ELF-1 (cell line): ENCODE measurements around the gene GUCA2B.

Experiments used
- DNase-seq: peaks from one replicate; pipeline ENCODE4 v3.0.0-alpha.2; 2016; ENCODE audit warnings: low read depth, low spot score

Gene GUCA2B

GRCh38 chr1:42142894-42143675, 10.1 kb upstream of the GUCA2B start:
- no peak for DNase-seq

- no peak for DNase-seq
Observed at GRCh38 chr1:42143896-42144710, 9.1 kb upstream of the GUCA2B start.

DNA sequence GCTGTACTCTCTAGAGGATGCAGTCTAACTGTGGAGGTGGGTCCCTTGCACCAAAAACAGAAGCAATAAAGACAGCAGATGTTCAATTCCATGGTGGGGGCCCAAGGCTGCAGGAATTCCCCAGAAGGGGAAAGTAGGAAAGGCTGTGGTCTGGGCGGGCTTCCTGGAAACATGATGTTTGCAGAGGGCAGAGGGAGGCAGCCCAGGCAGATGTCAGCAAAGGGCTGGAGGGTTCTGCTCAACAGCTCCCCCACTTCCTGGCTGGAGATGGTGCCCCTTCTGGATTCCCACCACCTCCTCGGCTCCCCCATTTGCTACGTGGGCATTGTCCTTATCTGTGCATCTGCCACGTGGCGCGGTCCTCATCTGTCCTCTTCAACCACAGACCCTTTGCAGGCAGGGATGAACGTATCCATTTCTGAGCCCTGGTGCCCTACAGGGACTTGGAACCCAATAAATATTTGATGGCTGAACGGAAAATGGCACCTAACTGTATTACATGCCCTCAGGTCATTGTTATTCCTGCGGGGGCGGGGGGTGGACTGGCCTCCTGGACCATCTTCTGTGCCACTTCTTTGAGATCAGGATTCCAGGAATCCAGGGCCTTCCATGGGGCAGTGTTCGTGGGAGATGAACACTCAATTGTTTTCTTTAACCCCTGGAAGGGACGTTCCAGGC, 8.4 kb upstream of the GUCA2B start:
- DNase-seq = no peak

GRCh38 chr1:42145389-42145716, 7.9 kb upstream of the GUCA2B start:
- no peak for DNase-seq

GRCh38 chr1:42145764-42146625, 7.2 kb upstream of the GUCA2B start:
- DNase-seq = no peak

GRCh38 chr1:42146626-42147320, 6.4 kb upstream of the GUCA2B start:
- peak; percentile 86 for DNase-seq

- DNase-seq = no peak
Observed at GRCh38 chr1:42148166-42148565, 5.0 kb upstream of the GUCA2B start.

GRCh38 chr1:42150651-42151050, 2.6 kb upstream of the GUCA2B start:
- no peak for DNase-seq

DNA sequence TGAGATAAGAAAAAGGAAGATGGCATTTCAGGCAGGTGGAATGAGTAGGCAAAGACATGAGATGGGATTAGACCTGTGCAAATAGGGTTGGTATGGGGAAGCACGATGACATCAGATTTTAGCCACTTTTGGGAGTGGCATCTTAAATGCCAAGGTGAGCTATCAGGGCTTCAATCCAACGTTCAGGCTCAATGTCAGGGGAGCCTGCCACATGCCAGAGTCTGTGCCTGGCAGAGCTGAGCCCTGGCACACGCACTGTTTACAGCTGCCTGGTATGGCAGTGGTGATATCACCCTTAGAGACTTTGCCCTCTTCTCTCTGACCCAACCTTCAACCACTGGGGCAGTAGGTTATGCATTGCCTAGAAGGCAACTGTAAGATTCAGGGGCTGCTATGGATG, 1.1 kb upstream of the GUCA2B start:
- DNase-seq = no peak

DNA sequence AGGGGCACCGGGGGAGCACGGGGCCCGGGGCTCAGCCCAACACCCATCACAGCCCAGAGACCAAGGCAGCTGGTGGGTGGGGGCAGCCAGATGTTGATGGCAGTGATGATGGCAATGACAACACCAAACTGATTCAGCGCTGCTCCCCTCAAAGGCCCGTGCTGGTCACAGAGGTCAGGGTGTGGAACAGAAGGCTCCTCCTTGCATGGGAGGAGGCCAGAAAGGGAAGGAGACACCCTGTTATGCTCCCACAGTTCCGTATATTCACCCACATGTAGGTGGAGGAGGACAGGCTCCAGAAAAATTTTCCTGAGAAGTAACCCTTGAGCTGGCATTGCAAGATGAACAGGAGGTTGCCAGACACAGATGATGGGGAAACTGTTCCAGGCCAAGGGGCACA, 414 bp downstream of the GUCA2B start:
- DNase-seq = no peak

DNA sequence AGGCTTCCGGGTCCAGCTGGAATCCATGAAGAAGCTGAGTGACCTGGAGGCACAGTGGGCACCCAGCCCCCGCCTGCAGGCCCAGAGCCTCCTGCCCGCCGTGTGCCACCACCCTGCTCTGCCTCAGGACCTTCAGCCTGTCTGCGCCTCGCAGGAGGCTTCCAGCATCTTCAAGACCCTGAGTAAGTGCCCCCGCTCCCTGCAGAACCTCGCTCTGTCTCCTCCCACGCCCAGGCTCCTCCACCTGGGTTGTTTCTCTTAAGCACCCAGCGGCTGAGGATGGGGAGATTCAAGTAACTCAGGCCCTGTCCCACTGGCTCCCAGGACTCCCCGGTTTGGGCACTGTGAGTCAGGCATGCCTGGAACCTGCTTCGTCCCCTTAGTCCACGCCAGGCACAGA, 1.5 kb downstream of the GUCA2B start:
- no peak for DNase-seq

- DNase-seq = no peak
Observed at GRCh38 chr1:42155362-42155761, 2.2 kb downstream of the GUCA2B start.

- no peak for DNase-seq
Observed at GRCh38 chr1:42157667-42158066, 4.5 kb downstream of the GUCA2B start.

DNA sequence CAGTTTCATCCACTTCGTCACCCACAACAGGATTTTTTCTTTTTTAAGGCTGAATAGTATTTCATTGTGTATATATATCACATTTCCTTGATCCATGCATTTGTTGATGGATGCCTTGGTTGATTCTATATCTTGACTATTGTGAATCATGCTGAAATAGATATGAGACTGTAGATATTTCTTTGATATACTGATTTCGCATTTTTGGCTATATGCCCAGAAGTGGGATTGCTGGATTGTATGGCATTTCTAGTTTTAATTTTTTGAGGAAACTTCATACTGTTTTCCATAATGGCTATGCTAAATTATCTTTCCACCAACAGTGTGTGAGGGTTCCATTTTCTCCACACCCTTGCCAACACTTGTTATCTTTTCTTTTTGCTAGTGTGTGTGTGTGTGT, 5.0 kb downstream of the GUCA2B start:
- no peak for DNase-seq

DNA sequence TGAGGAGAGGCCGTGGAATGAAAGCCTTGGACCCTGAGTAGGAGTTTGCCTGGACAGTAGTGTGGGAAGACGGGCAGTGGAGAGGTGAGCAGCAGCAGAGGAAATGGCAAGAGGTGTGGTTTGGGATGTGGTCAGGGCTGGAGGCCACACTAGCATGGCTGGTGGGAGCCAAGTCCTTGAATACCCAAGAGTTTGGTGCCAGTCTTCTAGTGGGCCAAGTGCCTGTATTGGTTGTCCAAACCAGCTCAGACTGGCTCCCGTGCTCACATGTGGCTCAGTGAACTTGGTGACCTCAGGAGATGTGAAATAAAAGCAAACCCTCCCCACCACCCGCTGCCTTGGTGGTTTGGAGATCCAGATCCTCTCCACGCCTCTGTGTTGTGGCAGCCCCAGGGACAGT, 9.0 kb downstream of the GUCA2B start:
- DNase-seq = no peak

DNA sequence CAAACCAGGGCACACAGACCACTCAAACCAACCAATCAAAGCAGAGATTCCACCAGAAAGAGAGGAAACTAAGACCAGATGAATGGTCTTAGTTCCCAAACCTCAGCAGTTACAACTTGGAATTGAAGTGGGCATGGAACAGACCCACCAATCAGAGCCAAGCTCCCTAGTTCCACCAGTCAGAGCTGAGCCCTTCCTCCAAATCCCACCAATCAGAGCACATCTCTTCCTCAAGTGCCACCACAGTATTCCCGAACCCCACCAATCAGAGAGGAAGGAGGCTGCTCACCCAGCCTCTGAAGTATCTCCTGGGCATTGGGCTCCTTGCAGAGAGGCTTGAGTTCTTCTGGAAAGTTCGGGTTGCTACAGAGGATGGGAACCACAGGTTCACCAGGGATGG, 9.9 kb downstream of the GUCA2B start:
- no peak for DNase-seq

- no peak for DNase-seq
Observed at GRCh38 chr1:42163536-42164503, 10.6 kb downstream of the GUCA2B start.

GRCh38 chr1:42164551-42165420, 11.6 kb downstream of the GUCA2B start, which contains the start of gene GUCA2A:
Gene GUCA2A (minus strand): TSS chr1:42164745. CDS start chr1:42164712, 33 bp downstream.
- DNase-seq = peak; percentile 27
